HG03175 (cell line): ENCODE results near the gene RFTN1.
A peak's percentile ranks its signal among the peaks of the same experiment; 100 is the strongest.

Experiments
- ATAC-seq: cut with Tn5 transposase; IDR thresholded peaks from one replicate; pipeline ENCODE4 v1.9.1; 2021; ENCODE audit warnings: mild to moderate bottlenecking, moderate library complexity; ENCODE audit not compliant: unreplicated experiment

Gene RFTN1

DNA sequence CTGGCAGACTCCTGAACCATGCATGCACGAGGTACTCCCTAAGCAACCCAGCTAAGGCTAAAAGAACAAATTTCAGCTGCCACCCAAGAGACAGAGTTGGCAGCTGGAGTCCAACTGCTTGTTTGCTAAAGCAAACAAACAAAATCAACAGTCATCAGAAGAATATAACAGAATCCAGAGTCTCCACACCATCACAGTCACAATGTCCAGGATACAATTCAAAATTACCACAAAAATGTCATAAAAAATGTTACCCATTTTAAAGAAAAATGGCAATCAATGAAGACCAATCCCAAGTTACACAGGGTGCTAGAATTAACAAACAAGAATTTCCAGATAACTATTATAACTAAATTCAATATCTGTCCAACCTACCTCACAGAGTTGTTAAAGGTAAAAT is 42.9 kb downstream of the RFTN1 start:
- no peak for ATAC-seq

DNA sequence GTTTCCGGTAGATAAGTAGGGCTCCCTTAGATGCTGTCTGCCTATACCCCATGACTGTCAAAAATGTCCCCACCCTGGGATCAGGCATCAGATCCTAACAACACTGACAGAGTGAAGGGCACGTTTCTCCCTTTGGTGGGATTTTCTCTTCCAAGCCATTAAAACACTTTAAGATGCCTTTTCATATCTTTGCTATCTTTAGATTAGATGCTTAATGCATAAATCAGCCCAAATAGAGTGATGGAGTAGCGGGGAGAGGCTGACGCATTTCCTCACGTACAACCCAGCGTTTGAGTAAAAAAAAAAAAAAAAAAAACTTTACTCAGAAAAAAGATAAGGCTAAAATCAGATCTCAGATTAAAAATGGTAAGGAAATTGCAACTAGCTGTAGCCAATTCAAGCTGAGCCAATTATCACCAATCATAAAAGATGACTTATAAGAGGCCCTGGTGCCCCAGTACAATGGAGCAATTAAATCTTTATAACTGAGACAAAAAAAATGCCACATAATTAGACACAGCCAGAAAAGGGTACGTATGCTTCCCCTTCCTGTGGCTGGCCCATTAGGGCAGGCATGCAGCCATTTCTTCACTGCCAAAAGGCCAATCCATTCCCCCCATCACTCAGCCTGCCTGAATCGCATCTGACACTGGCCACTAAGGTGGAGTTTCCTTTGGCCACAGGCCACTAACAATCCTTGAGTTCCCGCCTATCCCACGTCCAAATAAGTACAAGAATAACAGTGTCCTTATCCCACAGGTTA is 45.0 kb downstream of the RFTN1 start:
- no peak for ATAC-seq

DNA sequence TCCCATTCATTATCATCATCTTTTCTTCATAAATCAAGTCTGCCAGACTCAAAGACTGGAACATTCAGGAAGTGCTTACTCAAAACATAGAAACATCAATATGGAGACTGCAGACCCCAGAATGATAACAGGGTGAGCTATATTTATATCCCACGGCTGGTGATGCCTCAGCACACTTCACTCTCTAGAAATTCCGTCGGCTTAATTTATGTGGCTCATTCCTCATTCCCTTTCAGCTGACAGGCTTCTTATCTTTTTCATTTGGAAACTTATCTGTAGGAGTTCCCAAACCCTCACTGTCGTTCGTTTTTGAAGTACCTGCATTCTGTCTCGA is 45.5 kb downstream of the RFTN1 start:
- no peak for ATAC-seq

DNA sequence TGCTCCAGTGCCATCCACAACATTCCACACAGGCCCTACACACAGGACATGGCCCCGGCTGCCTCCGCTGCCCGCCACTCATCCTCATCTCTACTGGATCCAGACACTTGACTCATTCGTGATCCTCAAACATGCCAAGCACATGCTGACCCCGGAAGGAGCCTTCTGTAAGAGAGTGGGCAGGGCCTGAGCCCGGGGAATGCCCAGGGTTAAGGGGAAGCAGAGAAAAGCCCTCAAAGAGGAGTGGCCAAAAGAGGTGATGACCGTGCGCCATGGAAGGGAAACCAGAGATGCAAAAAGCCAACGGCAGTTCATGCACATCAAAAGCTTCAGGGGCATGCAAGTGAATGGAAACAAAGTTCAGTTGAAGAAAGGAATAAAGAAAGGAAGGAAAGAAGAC is 46.1 kb downstream of the RFTN1 start:
- ATAC-seq, result peak; percentile 81

DNA sequence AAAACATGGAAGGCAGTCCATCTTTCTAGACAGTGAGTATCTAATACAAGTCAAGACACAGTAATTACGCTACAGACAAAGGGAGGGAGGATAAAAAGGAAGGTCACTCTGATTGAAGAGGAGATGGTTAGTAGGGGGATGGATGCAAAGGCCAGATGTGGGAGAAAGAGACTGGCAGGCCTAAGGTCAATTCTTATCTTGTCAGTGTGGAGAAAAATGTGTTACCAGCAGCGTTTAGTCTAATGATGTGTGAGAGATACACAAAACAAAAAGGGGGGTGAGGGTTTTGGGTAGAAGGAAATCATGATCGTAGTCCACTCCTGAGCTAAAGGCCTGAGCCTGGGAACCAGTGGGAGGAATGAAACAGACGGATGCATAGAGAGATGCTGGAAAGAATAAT is 46.7 kb downstream of the RFTN1 start:
- ATAC-seq, result no peak

DNA sequence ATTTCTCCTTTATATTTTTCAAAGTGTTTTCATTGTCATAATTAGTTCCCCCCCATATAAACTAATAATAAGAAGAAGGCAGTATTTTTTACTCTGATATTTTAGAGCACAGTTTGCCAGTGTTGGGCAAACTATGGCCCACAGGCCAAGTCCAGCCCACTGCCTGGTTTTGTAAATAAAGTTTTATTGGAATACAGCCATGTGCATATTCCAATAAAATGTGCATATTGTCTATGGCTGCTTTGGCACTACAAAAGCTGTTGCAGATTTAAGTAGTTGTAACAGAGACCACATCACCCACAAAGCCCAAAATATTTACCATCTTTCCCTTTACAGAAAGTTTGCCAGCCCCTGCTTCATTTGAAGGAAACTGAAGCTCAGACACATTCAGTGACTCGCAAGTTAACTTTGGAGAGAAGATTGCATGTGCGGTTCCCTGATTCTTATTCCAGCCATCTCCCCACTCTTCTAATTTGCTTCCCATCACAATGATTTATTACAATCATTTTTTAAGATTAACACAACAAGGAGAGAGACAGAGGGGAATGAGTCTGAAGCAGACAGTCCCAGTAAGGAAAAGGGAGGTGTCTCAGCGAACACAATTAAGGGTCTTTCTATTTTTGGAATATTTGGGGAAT is 48.9 kb downstream of the RFTN1 start:
- no peak for ATAC-seq

DNA sequence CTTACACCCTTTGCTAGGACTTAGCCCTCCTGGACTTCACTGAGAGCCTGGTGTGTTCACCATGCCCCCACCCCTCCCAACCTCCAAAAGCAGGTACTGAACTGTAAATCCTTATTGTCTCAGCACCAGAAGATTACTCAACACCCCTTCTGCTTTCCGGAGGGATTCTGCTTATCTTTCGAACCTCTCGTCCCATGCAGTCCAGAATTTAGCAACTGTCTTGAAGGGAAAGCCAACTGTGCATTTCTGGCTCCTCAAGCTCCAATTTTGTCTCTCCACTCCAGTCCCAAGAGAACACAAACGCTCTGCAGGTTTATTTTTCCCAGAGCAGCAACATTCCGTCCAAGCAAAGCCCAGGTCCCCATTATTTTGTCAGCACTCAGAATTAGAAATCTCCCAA is 49.6 kb downstream of the RFTN1 start:
- no peak for ATAC-seq

DNA sequence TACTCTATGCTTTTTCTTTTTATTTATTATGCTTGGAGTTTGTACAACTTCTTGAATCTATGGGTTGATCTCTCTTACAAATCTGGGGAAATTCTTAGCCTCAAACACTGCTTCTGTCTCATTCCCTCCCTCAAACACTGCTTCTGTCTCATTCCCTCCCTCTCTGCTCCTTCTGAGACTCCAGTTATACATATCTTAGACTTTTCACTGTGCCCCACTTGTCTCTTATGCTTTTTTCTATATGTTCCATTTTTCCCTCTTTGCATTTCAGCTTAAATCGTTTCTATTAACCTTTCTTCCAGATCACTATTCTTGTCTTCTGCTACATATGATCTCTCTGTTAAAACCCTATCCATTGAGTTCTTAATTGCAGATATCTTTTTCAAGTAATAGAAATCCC is 50.4 kb downstream of the RFTN1 start:
- no peak for ATAC-seq

DNA sequence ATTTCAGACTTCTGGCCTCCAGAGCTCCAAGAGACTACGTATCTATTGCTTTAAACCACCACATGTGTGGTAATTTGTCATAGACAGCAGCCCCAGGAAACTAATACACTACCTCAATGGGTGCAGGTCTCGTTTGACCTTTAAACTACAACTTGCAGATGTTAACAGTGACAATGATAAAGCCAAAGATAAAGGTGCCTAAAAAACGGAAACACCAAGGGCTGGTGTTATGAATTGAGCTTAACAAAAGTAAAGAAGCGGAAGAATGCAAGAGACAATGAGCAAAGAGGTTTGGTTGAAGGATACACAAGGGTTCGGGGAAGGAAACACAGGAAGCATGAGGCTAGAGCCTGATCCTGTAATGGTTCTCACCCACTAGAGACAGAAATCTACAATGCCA is 50.8 kb downstream of the RFTN1 start:
- ATAC-seq, result no peak

DNA sequence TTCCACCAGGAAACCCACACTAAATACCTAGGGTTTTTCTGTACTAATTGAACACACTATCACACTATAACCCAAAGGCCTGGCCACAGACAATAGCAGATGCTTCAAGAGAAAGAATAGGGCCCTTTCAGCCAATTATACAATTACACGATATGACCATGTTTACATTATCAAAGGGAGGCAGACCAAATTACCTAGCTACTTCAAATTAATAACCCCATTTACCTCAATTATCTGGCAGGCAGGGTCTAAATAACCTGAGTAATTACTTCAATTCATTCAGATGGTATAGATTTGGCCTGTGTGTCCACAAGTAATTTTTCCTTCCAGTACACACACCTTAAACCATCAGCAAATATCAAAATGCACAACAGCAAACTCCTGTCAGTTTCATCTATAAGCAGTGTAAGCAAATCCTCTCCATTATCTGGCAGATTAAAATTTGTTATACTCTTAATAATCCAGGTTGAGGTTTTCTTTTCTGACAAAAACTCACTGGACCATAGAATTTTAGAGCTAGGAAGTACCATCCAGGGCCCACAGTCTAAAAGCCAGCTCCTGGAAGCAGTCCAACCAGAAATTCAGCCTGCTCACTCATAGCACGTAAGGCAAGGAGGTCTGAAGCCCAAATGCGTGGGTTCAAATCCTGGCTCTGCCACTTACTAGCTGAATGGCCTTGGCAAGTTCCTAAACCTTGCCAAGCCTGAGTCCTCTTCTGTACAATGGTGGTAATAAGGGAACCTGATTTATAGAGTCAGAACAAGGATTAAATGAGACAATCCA is 51.8 kb downstream of the RFTN1 start:
- ATAC-seq, result no peak

DNA sequence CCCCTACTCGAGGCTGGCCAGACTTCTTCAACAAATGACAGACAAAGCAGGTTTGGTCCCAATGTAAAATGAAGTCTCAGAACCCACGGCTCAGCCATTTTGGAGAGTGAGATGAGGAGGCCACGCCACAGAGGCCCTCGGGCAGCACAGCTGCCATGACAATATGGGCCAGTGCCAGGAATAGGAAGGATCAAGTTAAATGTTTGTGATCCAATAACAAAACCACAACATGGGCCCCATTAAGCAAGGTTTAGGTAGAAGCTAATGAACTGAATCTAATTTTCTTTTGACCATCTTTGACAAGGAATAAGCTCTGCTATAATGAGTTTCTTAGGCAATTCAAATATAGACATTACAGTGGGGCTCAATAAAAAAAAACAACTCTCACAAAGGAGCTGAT is 52.6 kb downstream of the RFTN1 start:
- no peak for ATAC-seq

DNA sequence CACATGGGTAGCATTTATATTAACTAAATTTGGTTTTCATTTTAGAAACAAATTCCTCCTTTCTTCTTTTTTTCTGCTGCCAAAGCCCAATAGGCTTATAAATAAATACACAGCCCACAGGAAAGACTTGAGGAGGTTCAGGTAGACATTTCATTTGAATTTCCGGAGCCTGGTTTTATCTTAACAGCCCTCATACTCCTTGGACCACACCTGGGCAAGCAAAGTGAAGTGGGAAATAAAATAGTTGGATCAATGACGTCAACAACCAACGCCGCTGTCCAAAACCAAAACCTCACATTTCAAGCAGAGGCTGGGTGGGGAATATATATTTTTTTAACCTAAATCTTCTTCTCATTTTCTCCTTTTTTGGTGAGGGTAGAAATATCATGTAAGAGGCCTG is 53.2 kb downstream of the RFTN1 start:
- ATAC-seq, result no peak

DNA sequence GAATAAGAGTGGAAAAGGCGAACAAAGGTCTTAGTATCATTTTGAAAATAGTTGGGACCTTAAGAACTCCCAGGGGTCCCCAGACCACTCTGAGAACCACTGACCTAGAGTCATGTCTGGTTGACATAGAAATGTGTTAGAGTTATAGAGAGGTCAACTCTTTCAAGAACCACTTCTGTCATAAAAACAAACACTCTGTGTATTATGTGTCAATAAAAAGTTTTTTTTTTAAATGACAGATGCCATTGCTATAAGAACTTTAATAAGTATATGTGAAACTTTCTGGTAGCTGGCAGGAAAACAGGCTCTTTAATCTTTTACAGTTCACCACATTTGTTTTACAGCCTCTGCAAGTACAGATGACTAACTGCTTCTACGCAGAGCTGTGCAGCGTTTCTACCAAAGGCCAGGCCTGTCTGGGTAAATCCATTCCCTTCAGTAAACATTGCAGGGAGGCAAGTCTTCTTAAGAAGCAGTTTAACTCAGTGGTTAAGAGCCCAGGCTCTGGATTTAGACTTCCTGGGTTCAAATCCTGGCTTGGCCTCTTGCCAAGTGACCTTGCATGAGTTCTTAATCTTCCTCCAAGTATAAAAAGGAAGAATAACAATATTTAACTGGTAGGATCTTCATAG is 56.6 kb downstream of the RFTN1 start:
- no peak for ATAC-seq

DNA sequence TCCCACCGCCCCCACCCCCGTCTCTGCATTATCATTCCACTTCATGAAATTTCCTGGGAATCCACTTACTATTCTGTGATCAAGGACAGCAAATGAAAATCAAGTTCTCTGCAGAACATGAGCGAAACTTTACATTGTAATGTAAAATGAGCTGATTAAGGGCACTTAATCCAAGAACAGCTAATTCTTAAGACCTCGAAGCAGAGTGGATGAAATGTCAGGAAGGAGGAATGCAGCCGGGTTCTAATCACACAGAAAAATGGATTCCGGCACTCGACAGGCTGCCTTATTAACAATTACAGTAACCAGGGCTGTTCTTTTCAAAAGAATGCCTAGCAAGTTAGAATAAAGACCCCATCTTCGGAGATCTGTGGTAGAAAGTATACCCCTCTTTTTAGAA is 57.5 kb downstream of the RFTN1 start:
- no peak for ATAC-seq

DNA sequence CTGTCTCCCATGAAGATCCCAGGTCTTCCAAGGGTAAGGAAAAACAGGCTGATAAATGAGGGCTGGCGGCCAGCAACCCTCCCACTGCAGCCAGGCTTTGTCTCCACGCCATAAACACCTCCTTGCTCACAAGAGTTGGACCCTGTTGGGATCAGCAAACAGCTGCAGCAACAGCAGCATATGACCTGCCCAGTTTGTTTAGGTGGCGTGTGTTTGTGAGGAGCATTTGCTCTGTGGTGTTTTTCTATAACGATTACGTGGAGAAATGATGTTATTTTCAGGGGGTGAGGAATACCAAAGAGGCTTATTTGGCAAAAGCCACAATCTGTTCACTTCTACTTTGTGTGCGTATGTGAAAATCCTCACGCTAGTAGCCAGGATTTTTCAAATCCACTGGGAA is 58.5 kb downstream of the RFTN1 start:
- no peak for ATAC-seq

DNA sequence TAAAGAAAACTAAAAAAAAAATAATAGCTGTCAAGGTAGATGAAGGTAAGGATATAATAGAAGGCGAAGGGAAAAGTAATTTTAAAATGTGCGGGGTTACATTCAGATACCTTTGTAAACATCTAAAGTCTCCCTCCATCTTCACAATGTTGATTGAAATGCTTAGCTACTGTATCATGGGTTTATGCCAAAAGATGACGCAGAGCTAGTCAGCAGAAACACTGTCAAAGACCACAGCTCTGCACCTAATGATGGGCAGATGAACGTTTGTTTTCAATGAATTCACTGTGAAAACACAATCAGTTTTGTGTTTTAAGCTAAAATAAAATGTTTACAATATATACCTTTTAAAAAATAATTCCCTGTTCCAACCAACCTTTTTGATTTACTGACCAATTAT is 61.2 kb downstream of the RFTN1 start:
- no peak for ATAC-seq

DNA sequence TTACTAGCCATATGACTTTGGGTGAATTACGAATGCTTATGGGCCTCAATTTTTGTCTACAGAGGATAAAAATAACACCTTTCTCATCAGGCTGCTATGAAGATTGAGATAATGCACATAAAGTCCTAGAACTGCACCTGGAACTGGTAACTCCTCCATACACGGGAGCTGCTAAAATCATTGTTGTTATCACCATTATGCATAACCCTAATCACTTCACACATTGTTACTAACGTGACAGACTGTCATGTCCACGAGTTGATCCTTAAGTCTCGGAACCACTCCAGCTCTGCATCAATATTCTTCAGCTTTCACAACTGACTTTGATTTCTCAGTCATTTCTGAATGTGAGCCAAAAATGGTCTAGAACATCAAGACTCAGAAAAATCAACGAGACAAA is 64.1 kb downstream of the RFTN1 start:
- no peak for ATAC-seq

DNA sequence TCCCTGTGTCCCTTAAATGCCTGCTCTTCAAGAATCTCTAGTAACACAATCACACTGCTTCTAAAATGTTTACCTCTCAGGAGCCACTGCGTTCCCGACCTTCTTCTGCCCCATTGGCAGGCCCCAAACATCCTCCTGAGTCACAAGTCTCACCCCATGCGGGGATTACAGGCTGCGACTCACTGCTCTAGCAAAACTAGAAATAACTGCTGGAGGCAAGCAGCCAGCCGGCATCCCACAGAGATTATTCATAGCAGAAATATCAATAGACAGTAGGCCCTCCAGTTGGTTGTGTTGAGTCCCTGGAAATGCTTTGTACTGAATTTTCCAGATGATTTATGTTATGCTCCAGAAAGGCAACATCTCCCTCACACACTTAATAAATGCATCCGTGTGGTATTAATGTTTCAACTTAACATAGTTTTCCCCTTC is 64.8 kb downstream of the RFTN1 start:
- ATAC-seq, result no peak

DNA sequence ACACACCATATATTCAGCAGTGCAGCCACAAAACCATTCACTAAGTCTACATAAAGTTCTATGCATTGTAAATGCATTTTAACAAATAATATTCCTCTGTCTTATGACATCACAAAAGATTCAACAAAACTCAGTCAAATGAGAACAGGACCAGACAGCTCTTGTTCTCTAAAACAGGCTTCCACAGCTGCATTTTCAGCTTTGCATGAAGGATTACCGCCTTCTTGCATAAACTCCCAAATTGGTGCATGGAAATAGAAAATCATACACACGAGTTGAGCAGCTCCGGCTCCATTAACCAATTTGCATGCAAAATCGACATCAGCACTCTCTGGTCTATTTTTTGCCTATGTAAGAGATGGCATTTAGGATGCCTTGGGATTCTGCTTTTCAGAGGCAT is 66.4 kb downstream of the RFTN1 start:
- ATAC-seq, result no peak

DNA sequence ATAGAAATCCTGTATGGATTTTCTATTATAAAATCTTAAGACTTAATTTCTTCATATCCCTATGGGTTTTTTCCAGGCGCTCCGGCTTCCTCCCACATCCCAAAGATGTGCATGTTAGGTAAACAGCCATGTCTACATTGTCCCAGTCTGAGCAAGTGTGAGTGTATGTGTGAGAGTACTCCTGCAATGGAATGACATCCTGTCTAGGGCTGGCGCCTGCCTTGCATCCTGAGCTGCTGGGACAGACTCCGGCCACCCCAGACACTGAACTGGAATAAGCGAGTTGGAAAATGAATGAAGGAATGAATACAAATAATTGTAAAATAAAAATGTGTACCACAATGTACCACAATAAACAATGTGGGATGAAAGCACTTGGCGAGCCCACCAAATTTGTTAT is 69.2 kb downstream of the RFTN1 start:
- no peak for ATAC-seq

DNA sequence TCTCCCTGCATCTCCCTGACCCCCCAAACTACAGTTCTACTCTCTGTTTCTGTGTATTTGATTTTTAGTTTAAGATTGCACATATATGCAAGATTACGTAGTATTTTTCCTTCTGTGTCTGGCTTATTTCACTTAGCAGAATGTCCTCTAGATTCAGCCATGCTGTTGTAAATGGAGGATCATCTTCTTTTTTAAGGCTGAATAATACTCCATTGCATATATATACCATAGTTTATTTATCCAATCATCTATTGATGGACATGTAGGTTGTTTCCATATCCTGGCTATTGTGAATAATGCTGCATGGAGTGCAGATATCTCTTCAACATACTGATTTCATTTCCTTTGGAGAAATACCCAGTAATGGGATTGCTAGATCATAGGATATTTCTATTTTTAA is 70.8 kb downstream of the RFTN1 start:
- ATAC-seq, result no peak

DNA sequence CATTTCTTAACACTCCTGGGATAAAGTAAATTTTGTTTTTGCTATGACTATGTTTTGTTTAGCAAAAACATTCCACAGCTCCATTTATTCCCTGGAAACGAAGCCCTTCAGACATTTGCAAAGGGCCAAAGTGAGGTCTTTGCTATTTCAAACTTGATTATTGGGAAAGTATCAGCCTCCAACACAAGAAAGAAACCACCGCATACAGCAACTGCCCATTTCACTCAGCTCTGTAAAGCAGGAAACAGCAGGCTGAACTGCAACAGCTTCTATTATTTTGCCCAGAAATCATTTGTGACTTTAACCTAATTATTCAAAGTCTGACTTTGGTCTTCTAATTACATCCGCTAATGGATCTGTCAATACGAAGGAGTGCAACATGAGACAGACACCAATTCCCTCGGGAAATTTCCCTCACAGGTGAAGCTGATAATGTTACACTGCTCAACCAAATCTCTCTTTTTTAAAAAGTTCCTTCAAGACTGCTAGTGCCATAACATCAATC is 72.1 kb downstream of the RFTN1 start:
- no peak for ATAC-seq
